K562 (cell line): Measurements from ENCODE around the gene MCU. TPM values are rescaled to one million over a fixed set of nuclear protein-coding genes. Genes with fewer than 3 reads are reported as not detected.
A peak's percentile ranks its signal among the peaks of the same experiment; 100 is the strongest.

Experiments used
- ARID1B ChIP-seq: fragments of 450-650 bp; IDR thresholded peaks from 2 replicates; pipeline ENCODE4 v1.6.1; 2016; ENCODE audit warnings: antibody characterized with exemption, mild to moderate bottlenecking, inconsistent platforms
- CREB5 ChIP-seq: fragments of 250-450 bp; sonication (Bioruptor Pico); IDR thresholded peaks from 2 replicates; pipeline ENCODE4 v1.5.0; 2020; ENCODE audit warnings: mild to moderate bottlenecking
- DDX20 ChIP-seq: fragments of 450-650 bp; IDR thresholded peaks from 2 replicates; pipeline ENCODE4 v1.6.1; 2016; ENCODE audit warnings: missing genetic modification characterization, low read depth, mild to moderate bottlenecking, missing compliant biosample characterization, moderate library complexity
- ETV6 ChIP-seq, 3 experiments: fragments of 150-350 bp in 1 of 3; sonication (generic) in 1 of 3; formaldehyde crosslinking in 1 of 3; IDR thresholded peaks; 2 replicates each; pipeline versions ENCODE4 v1.6.1 to v1.8.0; 2014 to 2022; ENCODE audit warnings: borderline replicate concordance in 2 of 3, low read depth in 2 of 3, antibody characterized with exemption in 1 of 3, low read length in 1 of 3, mild to moderate bottlenecking in 1 of 3, missing genetic modification reagents in 1 of 3
- HES1 ChIP-seq: fragments of 450-650 bp; IDR thresholded peaks from 2 replicates; pipeline ENCODE4 v1.6.1; 2016; ENCODE audit warnings: low read depth, mild to moderate bottlenecking, moderate library complexity
- MAX ChIP-seq: sonication (generic); formaldehyde crosslinking; IDR thresholded peaks from 2 replicates; pipeline ENCODE4 v1.9.0; 2022; ENCODE audit warnings: mild to moderate bottlenecking, missing genetic modification reagents
- PTBP1 ChIP-seq: fragments of 200-400 bp; formaldehyde crosslinking; IDR thresholded peaks from 2 replicates; pipeline ENCODE4 v1.6.1; 2017; ENCODE audit warnings: low read depth, low read length
- RAD21 ChIP-seq, 2 experiments: fragments of 250-450 bp in 1 of 2; fragments of 450-650 bp in 1 of 2; sonication (Bioruptor Pico) in 1 of 2; formaldehyde crosslinking in 1 of 2; IDR thresholded peaks in 1 of 2; conservative IDR thresholded peaks in 1 of 2; 2 replicates each; pipeline versions ENCODE4 v1.4.0 to v1.8.0; 2020 to 2022; ENCODE audit warnings: mild to moderate bottlenecking in 2 of 2, moderate library complexity in 1 of 2
- RNF2 ChIP-seq: sonication (generic); IDR thresholded peaks from 2 replicates; pipeline ENCODE4 v1.6.1; 2016
- STAT6 ChIP-seq: sonication (generic); formaldehyde crosslinking; IDR thresholded peaks from 2 replicates; pipeline ENCODE4 v1.8.1; 2023; ENCODE audit warnings: mild to moderate bottlenecking, missing genetic modification reagents
- ZNF280A ChIP-seq: fragments of 450-650 bp; IDR thresholded peaks from 2 replicates; pipeline ENCODE4 v1.6.1; 2018; ENCODE audit warnings: mild to moderate bottlenecking, low read depth; ENCODE audit not compliant: partially characterized antibody
- ZNF407 ChIP-seq: fragments of 450-650 bp; IDR thresholded peaks from 2 replicates; pipeline ENCODE4 v1.6.1; 2016; ENCODE audit warnings: low read depth
- polyA plus RNA-seq, 8 experiments: library from polyadenylated mRNA; depleted of rRNA in 4 of 8; stranded (reverse) in 5 of 8; unstranded in 3 of 8; fragments of >200 nt; fragmentation: Nextera tagmentation in 2 of 8; fragmentation: Illumina TruSeq in 1 of 8; extraction: Ambion mirVana in 2 of 8; extraction: Trizol in 1 of 8; gene quantifications; 2 replicates each; pipeline versions ENCODE4 v1.2.1 to v1.2.3, GENCODE V29; 2011 to 2014; ENCODE audit warnings: inconsistent platforms in 1 of 8, missing spikeins in 1 of 8
- total RNA-seq, 7 experiments: library from RNA; depleted of rRNA in 6 of 7; stranded (reverse); fragments of >200 nt in 6 of 7; fragmentation: Illumina TruSeq in 2 of 7; extraction: Trizol in 2 of 7; gene quantifications; 2 replicates each; pipeline versions ENCODE4 v1.2.1 to v1.2.3, GENCODE V29; 2011 to 2021; ENCODE audit warnings: low replicate concordance in 1 of 7

The MCU gene
- total and polyA plus RNA-seq, 9 of the 15 experiments (the other 6 are each of a cell fraction or from before 2014, with no cell fraction given), result 8.2 to 88.8 (median 21.3) TPM

- TF ChIP-seq MAX (CRISPR knock-in tag), result no peak
- no peak for TF ChIP-seq RNF2
- TF ChIP-seq RAD21 (CRISPR knock-in tag; conservative IDR thresholded peaks at IDR 0.05 in 1 of 2, IDR thresholded peaks at IDR 0.05 in 1 of 2), result no peak
- TF ChIP-seq ARID1B, result peak; percentile 86
- no peak for TF ChIP-seq STAT6 (CRISPR knock-in tag)
- TF ChIP-seq ETV6 (IDR thresholded peaks at IDR 0.05; ENCODE audit: borderline replicate concordance in 1 of 2, low read depth in 2 of 2, low read length in 1 of 2), result no peak
- TF ChIP-seq ETV6 (CRISPR knock-in tag; IDR thresholded peaks at IDR 0.05; ENCODE audit: borderline replicate concordance), result no peak
- TF ChIP-seq DDX20 (tag), result no peak
- TF ChIP-seq CREB5 (CRISPR knock-in tag), result no peak
- TF ChIP-seq ZNF407, result no peak
- TF ChIP-seq PTBP1, result no peak
- TF ChIP-seq HES1, result no peak
- TF ChIP-seq ZNF280A, result no peak
Measured at GRCh38 chr10:72689660-72690059, 2.3 kb upstream of the MCU start (continued).
